ENCODE data around the gene BBS1. TPM values are rescaled to one million over a fixed set of nuclear protein-coding genes. Genes with fewer than 3 reads are reported as not detected.
"Not testable (repeated sequence)": the region's sequence is repeated elsewhere in the genome, so short reads cannot be mapped to it uniquely, and the experiment has no call there.

Gene BBS1
- polyA plus RNA-seq, 3 donors = 1.3 to 8.5 (median 3.5) TPM

DNA sequence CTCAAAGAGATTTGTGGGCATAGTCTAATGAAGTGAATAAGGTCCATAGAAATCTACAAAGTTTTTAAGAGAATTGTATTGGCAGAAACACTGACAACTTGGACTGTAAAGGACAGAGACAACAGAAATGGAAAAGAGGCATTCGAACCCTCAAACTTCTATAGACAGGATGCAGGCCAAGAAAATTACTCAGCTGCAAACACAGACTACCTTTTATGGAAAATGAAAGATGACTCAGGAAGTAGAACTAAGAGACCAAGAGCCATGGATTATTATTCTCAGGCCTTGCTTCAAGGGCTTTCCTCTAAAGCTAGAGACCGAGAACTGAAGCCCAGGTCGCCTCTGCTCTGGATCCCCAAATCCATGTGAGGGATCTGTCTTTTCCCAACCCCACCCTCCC is 47.5 kb upstream of the BBS1 start:
- no peak overlapping the region for H3K27ac Mint-ChIP-seq
- no peak overlapping the region for H3K9ac ChIP-seq (ENCODE audit: insufficient read depth, low read length, poor library complexity, severe bottlenecking)
- no peaks in the 10 kb centered on the region for H3K36me3 Mint-ChIP-seq

DNA sequence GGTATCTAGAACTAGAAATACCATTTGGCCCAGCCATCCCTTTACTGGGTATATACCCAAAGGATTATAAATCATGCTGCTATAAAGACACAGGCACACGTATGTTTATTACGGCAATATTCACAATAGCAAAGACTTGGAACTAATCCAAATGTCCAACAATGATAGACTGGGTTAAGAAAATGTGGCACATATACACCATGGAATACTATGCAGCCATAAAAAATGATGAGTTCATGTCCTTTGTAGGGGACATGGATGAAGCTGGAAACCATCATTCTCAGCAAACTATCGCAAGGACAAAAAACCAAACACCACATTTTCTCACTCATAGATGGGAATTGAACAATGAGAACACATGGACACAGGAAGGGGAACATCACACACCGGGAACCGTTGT is 46.3 kb upstream of the BBS1 start:
- H3K4me3 ChIP-seq (replicated peaks in 1 of 3; ENCODE audit: low read depth in 2 of 3, low read length in 3 of 3); H3K27me3 Mint-ChIP-seq (ENCODE audit: low read depth in 3 of 3); H3K9ac ChIP-seq (ENCODE audit: insufficient read depth, low read length, poor library complexity, severe bottlenecking); H3K27ac Mint-ChIP-seq; H3K36me3 Mint-ChIP-seq; DNase-seq; H3K27ac ChIP-seq (ENCODE audit: low read depth in 1 of 2, low read length in 2 of 2); H3K27me3 ChIP-seq (ENCODE audit: control insufficient read depth in 2 of 2, insufficient read depth in 2 of 2, low read length in 2 of 2); H3K36me3 ChIP-seq (replicated peaks in 1 of 2; ENCODE audit: control insufficient read depth in 1 of 2, insufficient read depth in 2 of 2, low read length in 2 of 2); H3K79me2 ChIP-seq (ENCODE audit: insufficient read depth, low read length); H2AFZ ChIP-seq (ENCODE audit: insufficient read depth, low read depth, low read length, poor library complexity, severe bottlenecking); H3K4me3 Mint-ChIP-seq; intact Hi-C loops (cut with micrococcal nuclease); H3K9me3 ChIP-seq (replicated peaks in 1 of 2; ENCODE audit: control insufficient read depth in 1 of 2, insufficient read depth in 1 of 2, low read length in 2 of 2); H3K4me2 ChIP-seq (replicated peaks; ENCODE audit: extremely low read depth, low read length, poor library complexity, severe bottlenecking): not testable (repeated sequence)
- Histone ChIP-seq H3K4me1 (ENCODE audit: control insufficient read depth in 1 of 2, insufficient read depth in 2 of 2, low read length in 2 of 2) (peaks cover 34 to 48% of the 10 kb centered on the region in 2 donors), H4K20me1 (ENCODE audit: insufficient read depth, low read length) (peaks cover 18% of the 10 kb centered on the region)
- Mint-ChIP-seq H3K9me3 (peaks cover 0 to 10% (median 3%) of the 10 kb centered on the region in 7 donors), H3K4me1 (peaks cover 45% of the 10 kb centered on the region)
- WGBS (ENCODE audit: insufficient coverage) = no CpG with 5 or more reads among the region's 5 CpGs

More for the DNA sequence above, 47.5 kb upstream of the BBS1 start:
- H3K4me3 Mint-ChIP-seq = no peak overlapping the region
- Histone ChIP-seq H3K9me3 (replicated peaks in 1 of 2; ENCODE audit: control insufficient read depth in 1 of 2, insufficient read depth in 1 of 2, low read length in 2 of 2) (peaks cover 0 to 4% of the 10 kb centered on the region in 2 donors), H3K4me1 (ENCODE audit: control insufficient read depth in 1 of 2, insufficient read depth in 2 of 2, low read length in 2 of 2) (peaks cover 41 to 54% of the 10 kb centered on the region in 2 donors), H3K27me3 (ENCODE audit: control insufficient read depth in 2 of 2, insufficient read depth in 2 of 2, low read length in 2 of 2) (no peaks in the 10 kb centered on the region), H3K36me3 (replicated peaks in 1 of 2; ENCODE audit: control insufficient read depth in 1 of 2, insufficient read depth in 2 of 2, low read length in 2 of 2) (no peaks in the 10 kb centered on the region), H2AFZ (ENCODE audit: insufficient read depth, low read depth, low read length, poor library complexity, severe bottlenecking) (no peak overlapping the region), H3K4me2 (replicated peaks; ENCODE audit: extremely low read depth, low read length, poor library complexity, severe bottlenecking) (no peak overlapping the region), H3K4me3 (replicated peaks in 1 of 3; ENCODE audit: low read depth in 2 of 3, low read length in 3 of 3) (no peak overlapping the region), H4K20me1 (ENCODE audit: insufficient read depth, low read length) (peaks cover 7% of the 10 kb centered on the region), H3K79me2 (ENCODE audit: insufficient read depth, low read length) (no peaks in the 10 kb centered on the region), H3K27ac (ENCODE audit: low read depth in 1 of 2, low read length in 2 of 2) (no peak overlapping the region)
- H3K27me3 Mint-ChIP-seq (ENCODE audit: low read depth in 3 of 3) = peaks cover 0 to 8% (median 2%) of the 10 kb centered on the region in 3 donors
- H3K9me3 Mint-ChIP-seq = peaks cover 0 to 10% (median 3%) of the 10 kb centered on the region in 7 donors
- 100% methylated on average over 2 of the region's 3 CpGs for WGBS (ENCODE audit: insufficient coverage)
- no peak for DNase-seq
- TF ChIP-seq, protein P1, sequence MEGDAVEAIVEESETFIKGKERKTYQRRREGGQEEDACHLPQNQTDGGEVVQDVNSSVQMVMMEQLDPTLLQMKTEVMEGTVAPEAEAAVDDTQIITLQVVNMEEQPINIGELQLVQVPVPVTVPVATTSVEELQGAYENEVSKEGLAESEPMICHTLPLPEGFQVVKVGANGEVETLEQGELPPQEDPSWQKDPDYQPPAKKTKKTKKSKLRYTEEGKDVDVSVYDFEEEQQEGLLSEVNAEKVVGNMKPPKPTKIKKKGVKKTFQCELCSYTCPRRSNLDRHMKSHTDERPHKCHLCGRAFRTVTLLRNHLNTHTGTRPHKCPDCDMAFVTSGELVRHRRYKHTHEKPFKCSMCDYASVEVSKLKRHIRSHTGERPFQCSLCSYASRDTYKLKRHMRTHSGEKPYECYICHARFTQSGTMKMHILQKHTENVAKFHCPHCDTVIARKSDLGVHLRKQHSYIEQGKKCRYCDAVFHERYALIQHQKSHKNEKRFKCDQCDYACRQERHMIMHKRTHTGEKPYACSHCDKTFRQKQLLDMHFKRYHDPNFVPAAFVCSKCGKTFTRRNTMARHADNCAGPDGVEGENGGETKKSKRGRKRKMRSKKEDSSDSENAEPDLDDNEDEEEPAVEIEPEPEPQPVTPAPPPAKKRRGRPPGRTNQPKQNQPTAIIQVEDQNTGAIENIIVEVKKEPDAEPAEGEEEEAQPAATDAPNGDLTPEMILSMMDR (IDR thresholded peaks at IDR 0.05) = no peak
- peaks cover 49% of the 10 kb centered on the region for H3K4me1 Mint-ChIP-seq
- intact Hi-C loops (cut with micrococcal nuclease) = no loop called here
